ENCODE results near the gene CACNA1C. TPM values are rescaled to one million over a fixed set of nuclear protein-coding genes. Genes with fewer than 3 reads are reported as not detected.

CACNA1C gene
- total and polyA plus RNA-seq, 2 of the 4 experiments (the other 2 are of a cell fraction) = 1.6 to 2.6 TPM

DNA sequence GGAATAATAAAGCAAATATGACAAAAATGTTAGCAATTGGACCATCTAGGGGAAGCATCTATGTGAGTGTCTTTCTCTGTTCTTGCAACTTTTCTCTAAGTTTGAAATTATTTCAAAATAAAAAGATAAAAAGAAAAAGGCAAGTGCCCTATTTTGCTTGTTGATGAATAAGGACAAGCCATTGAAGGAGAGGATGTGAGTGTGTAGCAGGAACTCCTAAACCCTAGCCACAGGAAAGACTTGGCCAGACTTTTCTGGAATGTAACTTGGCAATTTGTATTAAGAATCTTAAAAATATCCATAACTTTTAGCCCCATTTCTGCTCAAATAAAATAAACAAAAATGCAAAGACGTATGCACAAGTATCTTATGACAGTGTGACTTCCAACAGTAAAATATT, 279.4 kb downstream of the CACNA1C start:
- no peaks in the 10 kb centered on the region for H3K9me3 ChIP-seq (ENCODE audit: control insufficient read depth, insufficient read depth, low read length)
- peak; percentile 35 for ATAC-seq (ENCODE audit: low read depth)
- no peak overlapping the region for H3K27ac ChIP-seq (ENCODE audit: insufficient read depth, low read length)
- H3K9me1 ChIP-seq (ENCODE audit: insufficient read depth, low read length) = peaks cover 28% of the 10 kb centered on the region
- peaks cover 26% of the 10 kb centered on the region for H3K4me1 ChIP-seq (ENCODE audit: control insufficient read depth, insufficient read depth, low read length)
- H3K4ac ChIP-seq (ENCODE audit: low read depth, low read length) = no peak overlapping the region
- ChIA-PET CTCF (no interaction called here), POLR2A (ENCODE audit: unreplicated experiment) (no interaction called here)
- TF ChIP-seq, protein P1, sequence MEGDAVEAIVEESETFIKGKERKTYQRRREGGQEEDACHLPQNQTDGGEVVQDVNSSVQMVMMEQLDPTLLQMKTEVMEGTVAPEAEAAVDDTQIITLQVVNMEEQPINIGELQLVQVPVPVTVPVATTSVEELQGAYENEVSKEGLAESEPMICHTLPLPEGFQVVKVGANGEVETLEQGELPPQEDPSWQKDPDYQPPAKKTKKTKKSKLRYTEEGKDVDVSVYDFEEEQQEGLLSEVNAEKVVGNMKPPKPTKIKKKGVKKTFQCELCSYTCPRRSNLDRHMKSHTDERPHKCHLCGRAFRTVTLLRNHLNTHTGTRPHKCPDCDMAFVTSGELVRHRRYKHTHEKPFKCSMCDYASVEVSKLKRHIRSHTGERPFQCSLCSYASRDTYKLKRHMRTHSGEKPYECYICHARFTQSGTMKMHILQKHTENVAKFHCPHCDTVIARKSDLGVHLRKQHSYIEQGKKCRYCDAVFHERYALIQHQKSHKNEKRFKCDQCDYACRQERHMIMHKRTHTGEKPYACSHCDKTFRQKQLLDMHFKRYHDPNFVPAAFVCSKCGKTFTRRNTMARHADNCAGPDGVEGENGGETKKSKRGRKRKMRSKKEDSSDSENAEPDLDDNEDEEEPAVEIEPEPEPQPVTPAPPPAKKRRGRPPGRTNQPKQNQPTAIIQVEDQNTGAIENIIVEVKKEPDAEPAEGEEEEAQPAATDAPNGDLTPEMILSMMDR (conservative IDR thresholded peaks at IDR 0.05; ENCODE audit: low read depth, low read length) = no peak
- TF ChIP-seq BHLHE40 (IDR thresholded peaks at IDR 0.05; ENCODE audit: low read depth, low read length) = no peak
- no TSS peak for BruUV-seq (replicated peaks)
- no peak overlapping the region for H2BK120ac ChIP-seq (ENCODE audit: low read depth, low read length)
- WGBS, 2 experiments (ENCODE audit: extremely low coverage in 2 of 2, insufficient read length in 1 of 2) = no CpG with 5 or more reads among the region's 1 CpG
- peak; percentile 76 for DNase-seq
- no peaks in the 10 kb centered on the region for H3K27me3 ChIP-seq (ENCODE audit: control insufficient read depth, insufficient read depth, low read length)
- H4K5ac ChIP-seq (ENCODE audit: low read depth, low read length) = no peak overlapping the region
- no peaks in the 10 kb centered on the region for H4K20me1 ChIP-seq (ENCODE audit: insufficient read depth, low read length)
- no peak overlapping the region for H3K23ac ChIP-seq (ENCODE audit: low read depth, low read length)
- dilution Hi-C loops (cut with HindIII; ENCODE audit: low sequenced_read_pairs, unreplicated experiment) (no loop called here), intact Hi-C loops (cut with micrococcal nuclease) (no loop called here), in situ Hi-C loops (cut with MboI; ENCODE audit: low sequenced_read_pairs) (no loop called here)
- no peak overlapping the region for H3K14ac ChIP-seq (replicated peaks; ENCODE audit: low read depth, low read length)
- no peak overlapping the region for H3K9ac ChIP-seq (ENCODE audit: low read depth, low read length)
- no peak overlapping the region for H2BK20ac ChIP-seq (ENCODE audit: low read depth, low read length)
- no peaks in the 10 kb centered on the region for H3K36me3 ChIP-seq (ENCODE audit: control insufficient read depth, insufficient read depth, low read length)
- no peak overlapping the region for H2AFZ ChIP-seq (replicated peaks; ENCODE audit: low read length, poor library complexity)
- H2AK9ac ChIP-seq (replicated peaks; ENCODE audit: low read depth, low read length, poor library complexity) = no peak overlapping the region
- no peak overlapping the region for H3K4me2 ChIP-seq (ENCODE audit: low read depth, low read length)
- peaks cover 6 to 30% of the 10 kb centered on the region in 2 experiments; a peak in 2 of 4 replicates for H3K79me1 ChIP-seq (ENCODE audit: low read depth in 1 of 2, low read length in 2 of 2)
- H3K4me3 ChIP-seq (ENCODE audit: insufficient read depth, low read depth, low read length) = no peak overlapping the region
- no peak overlapping the region for H3K56ac ChIP-seq (ENCODE audit: extremely low read depth, insufficient read depth, low read length)
- H3K18ac ChIP-seq (ENCODE audit: low read depth, low read length) = no peak overlapping the region
- peak overlapping the region; percentile 65 for H2BK5ac ChIP-seq (ENCODE audit: low read depth, low read length, poor library complexity, severe bottlenecking)
- H2BK15ac ChIP-seq (ENCODE audit: low read depth, low read length) = no peak overlapping the region
- no peak overlapping the region for H4K91ac ChIP-seq (ENCODE audit: insufficient read depth, low read depth, low read length)
- no peak overlapping the region for H2AK5ac ChIP-seq (ENCODE audit: low read depth, low read length)
- H4K8ac ChIP-seq (ENCODE audit: low read depth in 2 of 2, low read length in 2 of 2) = no peak overlapping the region

All from IMR-90 (cell line).